H1 (cell line): ENCODE results near the gene DOCK9.

ENCODE experiments used
- CTCF ChIP-seq, 3 experiments: IDR thresholded peaks; 1 replicate in 2 of 3; 2 replicates in 1 of 3; pipeline versions ENCODE4 v1.5.1 to v1.6.1; 2011; ENCODE audit warnings: low read length in 3 of 3, mild to moderate bottlenecking in 3 of 3, inconsistent platforms in 2 of 3, low read depth in 1 of 3, moderate library complexity in 1 of 3; ENCODE audit not compliant: insufficient read depth in 1 of 3; ENCODE audit errors: control extremely low read depth in 1 of 3
- E2F6 ChIP-seq: IDR thresholded peaks from 2 replicates; pipeline ENCODE4 v1.6.1; 2012; ENCODE audit warnings: inconsistent platforms
- JUND ChIP-seq: IDR thresholded peaks from 2 replicates; pipeline ENCODE4 v1.6.1; 2011; ENCODE audit warnings: mild to moderate bottlenecking, improper control_type of control experiment, low read length
- POLR2A ChIP-seq, 2 experiments: IDR thresholded peaks; 1 replicate in 1 of 2; 2 replicates in 1 of 2; pipeline ENCODE4 v1.6.1; 2011; ENCODE audit warnings: low read depth in 2 of 2, low read length in 2 of 2, mild to moderate bottlenecking in 2 of 2; ENCODE audit errors: control extremely low read depth in 1 of 2
- SP1 ChIP-seq: IDR thresholded peaks from 2 replicates; pipeline ENCODE4 v1.6.1; 2011; ENCODE audit warnings: low read depth, low read length
- TAF1 ChIP-seq: IDR thresholded peaks from 2 replicates; pipeline ENCODE4 v1.6.1; 2011; ENCODE audit warnings: mild to moderate bottlenecking, low read depth, low read length
- TEAD4 ChIP-seq: IDR thresholded peaks from 2 replicates; pipeline ENCODE4 v1.6.1; 2012; ENCODE audit warnings: low read depth, low read length, inconsistent platforms, mixed read lengths

- TF ChIP-seq CTCF (IDR thresholded peaks at IDR 0.05; ENCODE audit: control extremely low read depth in 1 of 3, insufficient read depth in 1 of 3, low read depth in 1 of 3, low read length in 3 of 3) (no peak), TAF1 (no peak), SP1 (no peak), POLR2A (IDR thresholded peaks at IDR 0.05; ENCODE audit: control extremely low read depth in 1 of 2, low read depth in 2 of 2, low read length in 2 of 2) (no peak), E2F6 (no peak), JUND (no peak), TEAD4 (no peak)
These were observed 88.3 kb downstream of the DOCK9 start for GRCh38 chr13:98889419-98890085.
